M059J (cell line): ENCODE results near the gene AGBL4. TPM values are rescaled to one million over a fixed set of nuclear protein-coding genes. Genes with fewer than 3 reads are reported as not detected.

Experiments
- DNase-seq: peaks from one replicate; pipeline ENCODE4 v3.0.0-alpha.2; 2012; ENCODE audit warnings: low read depth
- total RNA-seq: library from RNA; depleted of rRNA; stranded (reverse); fragments of >200 nt; shearing (Covaris generic); gene quantifications from 2 replicates; pipeline ENCODE4 v1.2.3, GENCODE V29; 2014

AGBL4 gene
- total RNA-seq, 1 experiment from 2014 or later, result not detected

- DNase-seq, result no peak
Measured at GRCh38 chr1:48889082-48889481, 1134.7 kb downstream of the AGBL4 start.

- DNase-seq, result no peak
Measured at GRCh38 chr1:48887796-48888195, 1136.0 kb downstream of the AGBL4 start.

GRCh38 chr1:48882020-48882419, 1141.7 kb downstream of the AGBL4 start:
- DNase-seq, result no peak

DNA sequence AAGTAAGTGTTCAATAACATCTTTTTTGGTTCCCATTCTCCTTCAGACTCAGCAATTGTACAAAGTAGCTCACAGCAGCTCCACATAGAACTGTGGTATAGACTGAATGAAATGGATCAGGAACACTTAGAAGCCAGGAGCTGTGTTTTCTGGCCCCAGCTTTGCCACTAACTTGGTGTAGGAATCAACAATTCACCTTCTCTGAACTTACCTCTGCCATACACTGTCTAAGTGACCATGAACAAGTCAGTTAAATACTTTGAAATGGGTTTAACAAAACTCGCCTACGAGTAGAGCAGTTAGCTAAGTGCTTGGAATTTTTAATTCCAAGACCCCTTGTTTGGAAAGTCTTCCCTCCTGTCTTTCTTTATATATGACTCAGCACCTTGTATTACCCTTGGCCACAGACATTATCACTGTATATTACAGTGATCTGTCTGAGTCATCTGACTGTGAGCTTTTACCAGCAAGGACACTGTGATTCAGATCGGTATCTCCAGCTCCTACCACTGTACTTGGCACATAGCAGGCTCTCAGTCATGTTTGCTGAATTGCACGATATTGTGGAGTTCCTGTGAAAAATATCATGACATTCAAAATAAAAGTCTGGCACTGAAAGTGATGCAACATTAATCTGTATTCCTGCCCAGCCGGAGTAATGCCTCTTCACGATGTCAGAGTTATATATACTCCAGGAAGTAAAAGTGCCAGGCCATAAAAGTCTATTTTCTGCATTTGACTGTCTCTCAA, 1145.4 kb downstream of the AGBL4 start:
- peak; percentile 76 for DNase-seq

- peak; percentile 26 for DNase-seq
Measured at GRCh38 chr1:48876330-48876785, 1147.4 kb downstream of the AGBL4 start.

DNA sequence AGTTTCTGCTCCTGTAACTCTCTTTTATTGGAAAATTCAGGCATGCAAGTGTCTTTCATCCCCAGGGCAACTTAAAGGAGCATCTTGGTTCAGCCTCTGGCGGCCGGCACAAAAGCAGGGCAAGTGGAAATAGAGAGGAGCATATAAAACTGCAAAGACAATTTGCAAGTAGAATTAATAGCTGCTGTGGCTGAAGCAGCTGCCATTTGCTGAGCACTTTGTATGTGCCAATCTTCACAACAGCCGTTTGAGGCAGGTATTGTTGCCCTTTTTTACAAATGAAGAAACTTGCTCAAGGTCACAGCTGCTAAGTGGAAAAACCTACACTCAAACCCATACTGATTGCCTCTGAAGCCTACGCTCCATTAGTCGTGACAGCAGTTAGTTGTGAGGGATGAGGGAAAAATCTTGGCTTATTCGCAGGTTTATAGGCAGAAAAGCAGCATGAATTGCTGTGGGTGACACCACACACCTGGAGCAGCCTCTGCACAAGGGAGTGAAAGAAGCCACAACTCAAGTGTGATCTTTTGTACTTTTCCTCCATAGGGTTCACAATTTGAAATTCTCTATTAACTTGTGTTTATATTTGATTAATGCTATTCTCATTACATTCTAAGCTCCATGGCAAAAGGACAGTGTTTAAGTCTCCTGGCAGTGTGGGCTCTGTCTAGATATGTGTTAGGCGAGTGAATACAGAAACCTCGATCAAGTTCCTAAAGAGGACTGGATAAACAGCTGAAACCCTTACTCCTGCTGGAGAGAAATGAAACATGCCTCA, 1148.0 kb downstream of the AGBL4 start:
- DNase-seq, result no peak

GRCh38 chr1:48873944-48874343, 1149.8 kb downstream of the AGBL4 start:
- no peak for DNase-seq

- no peak for DNase-seq
Measured at GRCh38 chr1:48870596-48870995, 1153.2 kb downstream of the AGBL4 start.

- no peak for DNase-seq
Measured at GRCh38 chr1:48869116-48869893, 1154.4 kb downstream of the AGBL4 start.

GRCh38 chr1:48864913-48865312, 1158.8 kb downstream of the AGBL4 start:
- no peak for DNase-seq

GRCh38 chr1:48859456-48859855, 1164.3 kb downstream of the AGBL4 start:
- peak; percentile 28 for DNase-seq

DNA sequence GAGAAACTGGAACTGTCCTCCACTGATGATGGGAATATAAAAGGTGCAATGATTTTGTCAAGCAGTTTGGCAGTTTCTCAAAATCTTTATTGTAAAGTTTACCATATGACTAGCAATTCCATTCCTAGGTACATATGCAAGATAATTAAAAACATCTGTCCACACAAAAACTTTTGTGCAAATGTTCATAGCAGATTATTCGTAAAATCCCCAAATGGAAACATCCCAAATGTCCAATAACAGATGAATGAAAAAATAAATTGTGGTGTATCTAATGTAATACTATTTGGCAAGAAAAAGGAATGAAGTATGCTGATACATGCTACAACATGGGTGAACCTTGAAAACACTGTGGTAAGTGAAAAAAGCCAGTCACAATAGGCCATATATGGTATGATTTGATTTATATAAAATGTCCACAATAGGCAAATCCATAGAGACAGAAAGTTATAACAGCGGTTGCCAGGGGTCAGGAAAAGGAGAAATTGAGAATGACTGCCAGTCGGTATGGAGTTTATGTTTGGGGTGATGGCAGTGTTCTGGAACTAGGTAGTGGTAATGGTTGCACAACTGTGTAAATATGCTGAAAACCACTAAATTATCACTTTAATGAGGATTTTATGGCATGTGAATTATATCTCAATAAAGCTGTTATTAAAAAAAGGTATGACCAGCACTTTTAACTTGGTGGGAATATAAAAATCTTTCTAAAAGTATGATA, 1165.4 kb downstream of the AGBL4 start:
- no peak for DNase-seq

GRCh38 chr1:48853006-48853405, 1170.7 kb downstream of the AGBL4 start:
- DNase-seq, result peak; percentile 81

DNA sequence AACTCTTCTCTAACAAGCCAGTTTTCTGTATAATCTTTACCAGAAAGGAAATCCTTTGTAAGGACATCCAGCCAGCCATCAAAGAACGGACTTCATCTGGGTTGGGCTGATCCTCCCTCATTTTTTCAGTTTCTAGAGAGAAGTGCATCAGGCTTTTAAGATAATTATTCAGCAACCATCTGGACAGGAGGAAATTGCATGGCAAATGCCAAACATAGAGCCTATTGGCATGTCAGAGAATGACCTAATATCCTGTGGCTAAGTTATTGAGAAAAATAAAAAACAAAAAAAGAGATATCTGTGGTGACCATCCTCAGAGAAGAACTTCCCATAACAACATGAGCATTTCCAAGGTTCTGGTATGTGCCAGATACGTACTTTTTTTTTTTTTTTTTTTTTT, 1172.1 kb downstream of the AGBL4 start:
- peak; percentile 25 for DNase-seq

DNA sequence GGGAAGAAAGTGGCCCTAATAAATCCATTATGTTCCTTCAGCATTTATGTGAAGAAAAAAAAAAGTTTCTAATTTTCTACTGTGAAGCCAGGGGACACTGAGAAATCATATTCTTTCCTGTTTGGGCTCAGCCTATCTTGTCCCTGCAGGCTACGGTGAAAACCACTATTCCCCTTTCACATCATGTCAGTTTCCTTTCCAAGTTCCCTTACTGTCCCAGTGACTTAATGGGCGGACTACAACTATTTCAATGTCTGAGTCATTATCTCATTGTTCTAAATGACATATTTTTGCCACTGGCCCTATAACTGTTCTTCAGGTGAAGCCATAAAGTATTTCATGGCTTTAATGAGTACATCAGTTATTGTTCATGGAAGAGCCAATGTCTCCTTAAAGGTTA, 1175.7 kb downstream of the AGBL4 start:
- DNase-seq, result peak; percentile 7

DNA sequence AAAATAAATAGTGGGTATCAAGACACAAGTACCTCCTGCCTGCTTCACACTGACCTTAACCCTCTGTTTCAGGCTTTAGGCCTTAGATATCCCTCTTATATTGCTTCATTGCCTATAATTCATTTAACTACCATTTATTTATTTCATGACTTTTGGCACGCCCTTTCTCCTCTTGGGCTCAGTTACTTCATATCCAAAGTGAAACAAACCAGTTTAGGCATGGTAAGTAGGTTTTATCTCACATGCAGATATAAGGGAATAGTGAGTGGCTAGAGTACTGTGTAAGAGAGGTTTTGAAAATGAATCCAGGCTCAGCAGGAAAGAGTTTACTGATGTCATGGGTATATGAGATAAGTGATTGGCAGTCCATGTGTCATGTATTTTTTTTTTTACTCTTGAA, 1177.3 kb downstream of the AGBL4 start:
- DNase-seq, result no peak

DNA sequence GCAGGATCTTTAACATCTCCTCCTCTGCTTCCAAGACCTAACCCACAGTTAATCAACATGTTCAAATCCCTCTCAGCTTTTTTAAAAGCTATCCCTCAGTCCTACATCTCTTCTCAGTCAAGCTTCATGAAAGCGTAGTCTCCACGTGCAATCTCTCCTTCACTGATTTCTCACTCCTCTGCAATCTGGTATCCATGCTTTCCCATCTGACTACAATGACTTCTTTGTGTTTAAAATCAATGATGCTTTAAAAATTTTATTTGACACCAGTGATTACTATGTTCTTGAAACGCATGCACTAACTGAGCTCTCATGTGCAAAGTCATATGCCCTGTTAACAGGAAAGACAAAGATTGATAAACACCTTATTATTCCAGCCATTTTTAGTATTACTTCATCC, 1179.6 kb downstream of the AGBL4 start:
- DNase-seq, result no peak

GRCh38 chr1:48841966-48842365, 1181.8 kb downstream of the AGBL4 start:
- no peak for DNase-seq

DNA sequence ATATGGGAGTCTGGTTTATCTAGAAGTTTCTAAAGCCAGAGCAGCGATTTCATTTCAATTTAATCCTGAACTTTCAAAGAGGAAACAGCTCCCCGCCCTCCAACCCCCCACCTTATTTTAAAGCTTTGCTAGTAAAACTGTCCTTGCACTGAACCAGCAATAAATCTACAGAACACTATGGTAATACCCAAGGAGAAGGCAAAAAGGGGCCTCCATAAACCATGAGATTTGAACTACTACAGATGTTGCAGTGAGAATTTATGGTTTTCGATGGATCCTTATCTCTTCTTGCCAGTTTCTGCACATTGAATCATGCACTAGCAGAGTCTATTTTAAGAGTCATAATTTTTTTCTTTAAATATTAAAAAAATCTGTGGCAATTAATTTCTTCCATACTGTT, 1182.3 kb downstream of the AGBL4 start:
- DNase-seq, result no peak

DNA sequence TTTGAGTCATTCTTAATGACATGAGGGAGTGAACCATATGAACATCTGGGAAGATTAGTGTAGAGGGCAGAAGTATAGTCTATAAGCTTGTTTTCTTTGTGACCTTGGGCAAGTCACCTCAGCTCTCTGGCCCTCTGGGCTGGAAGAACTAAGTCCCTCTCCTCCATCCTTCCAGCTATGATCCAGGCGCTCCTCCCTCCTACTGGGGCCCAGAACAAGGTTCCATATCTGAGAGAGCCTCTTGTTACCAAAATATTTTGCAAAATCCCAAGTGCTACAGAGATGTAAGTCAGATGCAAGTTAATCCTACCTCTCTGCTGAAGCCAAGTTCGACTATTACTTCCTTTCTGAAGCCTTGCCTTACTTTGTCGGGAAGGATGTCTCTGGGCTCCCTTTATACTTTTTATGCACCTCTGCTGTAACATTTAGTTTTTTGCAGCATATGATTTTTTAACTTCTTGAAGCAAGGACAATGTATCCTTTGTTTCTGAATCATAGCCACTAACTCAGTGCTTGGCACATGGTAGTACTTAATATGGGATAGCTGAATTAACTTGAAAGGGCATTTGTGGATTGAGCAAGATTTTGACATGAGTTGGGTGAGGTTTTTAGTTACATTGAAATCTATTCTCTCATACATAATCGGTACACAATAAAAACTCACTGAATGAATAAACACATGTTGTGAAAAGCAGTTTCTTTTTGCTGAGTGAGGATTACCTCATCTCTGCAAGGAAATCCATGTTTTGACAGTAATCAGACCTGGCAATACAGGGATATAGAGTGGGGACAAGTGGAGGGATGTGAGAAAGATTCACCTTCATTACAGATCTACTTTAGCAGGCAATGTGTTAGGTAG, 1192.4 kb downstream of the AGBL4 start:
- no peak for DNase-seq

- DNase-seq, result no peak
Measured at GRCh38 chr1:48830715-48831114, 1193.0 kb downstream of the AGBL4 start.
